GM21360 (cell line): Measurements from ENCODE around the gene ANTKMT.

ENCODE experiments used
- ATAC-seq: cut with Tn5 transposase; IDR thresholded peaks from one replicate; pipeline ENCODE4 v1.9.1; 2021; ENCODE audit warnings: mild to moderate bottlenecking, moderate library complexity; ENCODE audit not compliant: unreplicated experiment

ANTKMT gene

DNA sequence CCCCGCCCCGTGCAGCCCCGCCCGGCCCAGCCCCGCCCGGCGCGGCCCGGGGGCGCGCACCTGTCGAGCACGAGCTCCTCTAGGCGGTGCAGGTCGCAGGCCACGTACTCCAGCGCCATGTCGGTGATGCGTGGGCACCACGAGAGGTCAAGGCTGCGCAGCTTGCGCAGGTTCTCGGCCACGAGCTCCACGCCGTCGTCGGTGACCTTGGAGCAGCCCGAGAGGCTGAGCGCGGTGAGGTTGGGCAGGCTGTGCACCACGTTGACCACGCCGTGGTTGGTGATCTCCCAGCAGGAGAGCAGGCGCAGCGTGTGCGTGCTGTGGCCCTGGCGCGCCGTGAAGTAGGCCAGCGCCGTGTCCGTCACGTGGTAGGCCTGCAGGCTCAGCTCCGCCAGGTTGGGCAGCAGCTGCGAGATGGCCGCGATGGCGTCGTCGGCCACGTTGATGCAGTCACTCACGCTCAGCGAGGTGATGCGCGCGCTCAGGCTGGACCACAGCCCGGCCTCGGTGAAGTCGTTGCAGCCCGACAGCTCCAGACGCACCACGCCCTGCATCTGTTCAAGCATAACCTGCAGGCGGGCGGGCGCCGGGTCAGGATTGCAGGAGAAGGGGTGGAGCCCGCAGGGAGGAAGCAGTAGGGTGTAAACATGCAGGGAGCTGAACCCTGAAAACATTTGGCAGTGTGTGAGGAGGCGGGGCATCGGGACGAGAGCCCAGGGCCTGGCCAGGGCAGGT is 25.4 kb upstream of the ANTKMT start:
- no peak for ATAC-seq

DNA sequence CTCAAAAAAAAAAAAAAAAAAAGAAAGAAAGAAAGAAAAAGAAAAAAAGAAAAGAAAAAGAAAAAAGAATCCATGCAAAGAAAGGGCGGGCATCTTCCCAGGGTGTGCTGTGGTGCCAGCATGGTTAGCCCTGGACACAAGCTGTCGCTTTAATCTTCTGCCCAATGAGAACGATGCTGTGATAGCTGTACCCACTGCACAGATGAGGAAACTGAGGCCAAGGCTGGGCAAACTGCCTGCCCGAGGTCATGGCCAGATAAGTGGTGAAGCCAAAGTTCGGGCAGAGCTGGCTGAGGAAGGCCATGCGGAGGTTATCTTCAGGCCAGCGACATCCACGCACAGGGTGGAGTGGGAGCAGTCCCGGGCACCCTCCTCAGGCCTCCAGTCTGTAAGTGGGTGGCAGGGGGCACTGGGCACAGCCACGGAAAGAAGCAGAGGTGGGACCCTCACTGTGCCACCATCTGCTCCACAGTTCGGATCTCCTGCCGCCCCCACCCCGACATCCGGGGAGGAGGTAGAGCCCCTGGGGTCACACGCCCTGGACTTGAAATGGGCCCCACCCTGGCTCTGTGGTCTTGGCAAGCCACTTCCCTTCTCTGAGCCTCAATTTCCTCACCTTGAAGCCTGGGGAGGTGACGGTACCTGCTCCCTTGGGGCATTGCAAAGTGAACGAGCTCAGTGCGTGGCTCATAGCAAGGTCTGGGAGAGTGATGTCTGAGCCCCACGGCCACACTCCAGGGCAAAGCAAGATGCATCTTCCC is 21.9 kb upstream of the ANTKMT start:
- no peak for ATAC-seq

DNA sequence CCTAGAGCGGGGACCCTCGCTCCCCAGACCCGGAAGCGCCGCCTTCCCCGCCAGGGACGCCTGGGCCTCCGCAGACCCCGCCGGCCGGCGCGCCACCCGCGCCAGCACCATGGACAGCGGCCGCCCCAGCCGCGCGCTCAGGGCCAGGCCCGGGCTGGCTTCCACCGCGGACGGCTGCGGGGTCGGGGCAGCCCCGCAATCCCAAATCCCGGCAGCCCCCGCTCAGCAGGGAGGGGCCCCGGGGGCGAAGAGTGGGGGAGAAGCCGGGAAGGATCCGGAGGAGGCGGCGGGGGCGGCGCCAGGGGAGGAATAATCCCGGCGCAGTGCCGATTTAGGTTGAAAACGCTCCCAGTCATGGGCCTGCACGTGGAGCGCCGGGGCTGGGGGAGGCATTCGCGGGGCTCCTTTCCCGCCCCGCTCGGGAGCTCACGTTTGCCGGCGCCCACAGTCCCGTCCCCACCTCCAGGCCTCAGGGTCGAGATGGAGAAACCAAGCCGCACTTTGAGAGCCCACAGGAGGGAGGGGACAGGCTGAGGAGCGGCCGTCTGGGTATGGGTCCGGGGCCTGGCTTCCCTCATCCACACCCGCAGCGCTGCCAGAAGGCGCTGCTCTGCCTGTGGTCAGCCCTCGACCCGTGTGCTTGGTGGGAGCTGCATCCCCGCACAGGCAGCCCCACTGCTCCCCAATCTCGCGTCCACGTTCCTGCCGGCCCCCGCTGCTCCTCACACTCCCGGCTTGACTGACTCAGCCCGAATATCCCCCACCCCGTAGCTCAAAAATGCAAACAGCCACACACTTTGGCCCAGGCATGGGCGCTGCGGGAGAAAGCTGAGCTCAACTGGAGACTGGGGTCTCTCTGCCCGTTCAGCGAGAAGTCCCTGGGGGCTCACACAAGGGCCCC is 20.0 kb upstream of the ANTKMT start:
- no peak for ATAC-seq

DNA sequence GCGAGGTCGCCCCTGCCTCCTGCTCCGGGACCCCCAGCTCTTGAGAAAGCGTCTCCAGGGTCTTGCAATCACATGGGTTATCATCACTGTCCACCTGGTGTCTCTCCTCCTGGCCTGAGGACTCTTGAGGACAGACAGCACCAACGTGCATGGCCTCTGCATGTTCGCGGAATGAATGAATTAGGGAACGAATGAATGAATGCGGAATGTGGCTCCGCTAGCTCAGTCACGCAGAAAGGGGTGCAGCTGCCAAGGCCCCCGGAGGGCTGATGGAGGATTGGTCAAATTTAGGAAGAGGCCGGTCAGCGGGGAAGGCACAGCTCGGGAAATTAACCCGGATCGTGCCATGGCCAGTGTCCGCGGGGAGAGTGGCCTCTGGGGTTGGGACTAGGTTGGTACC is 18.6 kb upstream of the ANTKMT start:
- no peak for ATAC-seq

DNA sequence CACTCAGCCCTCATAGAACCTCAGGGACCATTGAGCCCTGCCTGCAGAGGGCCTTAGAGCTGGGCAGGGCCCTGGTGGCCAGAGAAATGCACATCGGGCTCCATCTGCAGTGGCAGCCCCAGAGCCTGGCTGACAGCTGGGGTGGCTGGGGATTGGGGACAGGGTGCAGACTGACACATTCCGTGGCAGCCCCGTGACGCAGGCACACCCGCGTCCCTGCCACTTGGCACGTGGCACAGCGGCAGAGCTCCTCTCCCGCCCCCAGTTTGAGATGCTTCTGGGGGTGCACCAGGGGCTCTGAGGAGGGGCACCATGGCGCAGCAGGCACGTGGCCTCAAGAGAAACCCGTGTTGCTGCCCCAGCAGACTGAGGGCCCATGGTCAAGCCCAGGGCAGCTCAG is 17.5 kb upstream of the ANTKMT start:
- ATAC-seq = no peak

DNA sequence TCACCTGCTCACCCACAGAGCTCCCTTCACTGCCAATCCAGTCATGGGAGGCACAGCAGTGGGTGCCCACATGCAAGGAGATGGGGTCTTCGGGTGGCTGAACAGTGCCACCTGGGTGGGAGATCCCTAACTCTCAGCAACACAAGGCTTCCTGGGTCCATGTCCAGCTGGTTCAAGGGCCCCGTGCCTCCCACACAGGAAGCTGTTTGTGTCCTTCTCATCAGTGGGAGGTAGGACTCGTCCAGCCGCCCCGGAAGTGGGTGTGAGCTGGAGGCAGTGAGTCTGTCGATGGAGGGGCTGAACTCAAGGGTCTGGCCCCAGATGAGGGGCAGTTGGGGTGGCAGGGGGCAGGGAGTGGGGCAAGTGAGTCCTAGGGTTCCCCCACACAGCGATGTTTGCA is 16.9 kb upstream of the ANTKMT start:
- no peak for ATAC-seq

DNA sequence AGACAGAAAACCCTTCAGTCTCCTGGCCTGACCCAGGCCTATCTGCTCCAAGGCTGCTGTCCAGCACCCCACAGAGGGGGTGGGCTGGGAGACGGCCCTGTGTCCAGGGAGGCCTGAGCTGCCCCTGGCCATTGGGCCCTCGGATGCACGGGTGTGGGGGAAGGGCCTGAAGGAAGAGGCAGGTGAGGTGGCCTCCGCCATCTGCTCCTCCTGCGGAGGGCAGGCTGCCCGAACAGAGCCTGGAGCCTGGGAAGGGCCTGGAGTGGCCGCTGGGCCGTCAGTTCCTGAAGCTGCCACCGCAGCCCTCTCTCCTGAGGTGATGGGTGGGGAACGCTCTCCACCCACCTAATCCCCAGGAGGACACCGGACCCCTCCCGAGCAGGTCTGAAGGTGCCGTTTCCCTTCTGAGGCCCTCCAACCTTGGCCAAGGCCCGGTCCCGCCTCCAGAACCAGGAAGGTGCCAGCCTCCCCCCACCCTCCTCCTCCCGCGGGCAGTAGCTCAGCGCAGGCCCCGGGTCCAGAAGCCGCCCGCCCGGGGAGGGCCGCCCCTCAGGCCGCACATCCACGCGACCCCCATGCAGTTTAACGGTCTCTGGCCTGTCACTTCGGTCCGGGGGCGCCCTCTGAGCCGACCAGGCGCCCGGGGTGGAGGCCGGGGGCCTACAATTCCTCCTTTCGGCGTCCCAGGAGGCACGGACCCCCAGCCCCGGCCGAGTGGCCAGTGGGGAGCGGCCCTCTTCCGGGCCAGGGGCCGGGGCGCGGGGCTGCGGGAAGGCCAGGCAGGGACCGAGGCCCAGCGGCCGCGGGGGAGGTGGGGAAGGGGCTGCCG is 16.2 kb upstream of the ANTKMT start:
- ATAC-seq = no peak

DNA sequence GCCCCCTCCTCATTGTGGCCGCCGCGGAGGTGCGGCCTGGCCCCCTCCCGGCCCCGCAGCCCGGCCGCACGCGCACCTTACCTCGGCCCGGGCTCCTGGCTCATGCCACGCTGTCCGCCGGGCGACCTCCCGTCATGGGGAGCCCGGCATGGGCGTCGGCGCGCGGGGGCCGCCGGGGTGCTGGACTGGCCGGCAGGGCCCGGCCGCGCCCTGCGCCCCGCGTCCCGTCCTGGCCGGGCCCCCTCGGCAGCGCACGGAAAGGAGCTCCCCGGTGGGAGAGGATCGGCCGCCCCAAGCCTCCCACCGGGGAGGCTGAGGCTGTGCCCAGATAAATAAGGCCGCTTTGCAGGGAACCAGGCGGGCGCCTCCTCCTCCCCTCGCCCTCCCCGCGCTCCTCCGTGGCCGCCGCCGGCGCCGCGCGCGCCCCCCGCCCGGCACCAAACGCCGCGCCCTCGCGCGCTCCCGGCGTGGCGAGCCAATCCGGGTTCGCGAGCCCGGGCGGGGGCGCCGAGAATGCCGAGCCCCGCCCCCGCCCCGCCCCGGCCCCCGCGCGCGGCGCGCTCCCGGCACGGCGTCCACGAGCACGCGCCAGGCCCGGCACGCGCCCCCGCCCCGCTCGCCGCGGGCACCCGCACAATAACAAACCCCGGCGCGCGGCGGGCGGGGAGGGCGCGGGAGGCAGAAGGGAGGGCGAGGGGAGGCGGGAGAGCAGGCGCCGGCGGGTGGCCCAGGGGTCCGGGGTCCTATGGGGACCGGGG is 15.3 kb upstream of the ANTKMT start, which contains the start of gene FBXL16:
Gene FBXL16, minus strand, starts transcription at position 371 of the 758 bp plus-strand sequence. CDS start 8,396 bp downstream, outside the sequence.
- ATAC-seq = no peak

DNA sequence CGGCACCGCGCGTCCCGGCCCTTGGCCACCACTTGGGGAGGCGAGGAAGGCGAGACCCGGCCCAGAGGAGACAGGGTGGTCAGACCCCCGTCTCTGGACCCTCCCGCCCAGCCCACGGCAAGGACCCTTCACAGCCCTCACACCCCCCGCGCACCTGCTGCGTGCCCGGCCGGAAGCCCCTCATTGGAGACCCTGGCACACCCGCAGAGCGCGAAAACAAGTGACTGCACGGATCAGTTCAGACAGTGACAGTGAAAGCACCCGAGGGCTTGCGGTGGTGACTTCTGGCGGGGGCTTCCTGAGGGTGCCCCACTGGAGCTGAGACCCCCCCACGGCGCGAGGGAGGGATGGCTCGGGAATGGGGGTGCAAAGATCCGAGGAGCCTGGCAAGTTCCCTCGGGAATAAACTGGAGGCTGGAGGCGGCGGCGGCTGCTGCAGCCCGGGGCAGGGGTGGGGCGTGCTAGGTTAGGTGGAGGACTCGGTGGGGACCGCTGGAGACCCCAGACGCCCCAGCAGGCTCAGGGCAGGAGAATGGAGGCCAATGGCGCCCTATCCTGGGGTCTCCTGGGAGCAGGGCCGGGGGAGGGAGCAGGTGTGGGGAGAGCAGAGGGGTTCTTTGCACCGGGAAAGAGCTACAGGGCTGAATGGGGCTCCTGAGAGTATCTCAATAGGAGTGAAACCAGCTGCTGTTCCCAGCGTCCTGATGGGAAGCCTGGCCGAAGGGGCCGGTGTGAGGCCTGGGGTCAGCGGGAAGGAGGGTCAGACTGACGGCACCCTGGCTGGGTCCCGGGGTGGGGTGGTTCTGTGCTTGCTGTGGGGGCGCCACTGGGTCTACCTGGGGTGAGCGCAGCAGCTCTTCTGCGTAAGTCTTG is 14.5 kb upstream of the ANTKMT start:
- ATAC-seq = no peak

DNA sequence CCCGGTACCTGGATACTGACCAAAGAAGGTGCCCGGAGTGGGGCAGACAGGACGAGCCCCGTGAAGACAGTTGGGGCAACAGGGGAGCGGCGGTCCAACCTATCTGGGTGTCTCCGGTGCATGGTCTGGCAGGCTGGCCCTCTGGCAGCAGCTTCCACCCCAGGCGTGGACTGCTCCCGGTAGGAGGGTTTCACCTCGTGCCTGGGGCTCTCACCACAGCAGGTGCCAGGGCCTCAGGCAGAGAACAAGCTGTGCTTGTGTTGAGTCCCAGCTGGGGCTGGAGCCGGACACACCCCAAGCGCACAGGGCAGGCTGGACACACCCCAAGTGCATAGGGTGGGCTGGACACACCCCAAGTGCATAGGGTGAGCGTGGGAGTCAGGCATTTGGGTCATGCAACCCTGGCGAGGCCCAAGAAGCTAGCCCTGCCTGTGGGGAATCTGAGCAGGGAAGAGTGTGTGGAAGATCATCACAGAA is 13.8 kb upstream of the ANTKMT start:
- ATAC-seq = no peak

DNA sequence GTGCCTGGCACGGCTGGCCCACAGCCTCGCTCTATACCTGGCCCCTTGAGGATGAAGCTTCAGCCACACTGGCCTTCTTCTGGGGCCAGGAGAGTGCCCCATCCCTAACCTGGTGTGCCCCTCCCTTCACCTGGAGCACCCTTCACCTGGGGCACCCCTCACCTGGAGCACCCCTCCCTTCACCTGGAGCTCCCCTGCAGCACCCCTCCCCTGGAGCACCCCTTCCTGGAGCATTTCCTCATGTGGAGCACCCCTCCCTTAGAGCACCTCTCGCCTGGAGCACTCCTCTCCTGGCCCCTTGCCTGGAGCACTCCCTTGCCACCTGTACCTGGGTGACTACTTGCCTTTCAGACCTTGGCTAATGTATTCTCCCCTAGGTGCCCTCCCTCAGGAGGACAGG is 12.9 kb upstream of the ANTKMT start:
- no peak for ATAC-seq

DNA sequence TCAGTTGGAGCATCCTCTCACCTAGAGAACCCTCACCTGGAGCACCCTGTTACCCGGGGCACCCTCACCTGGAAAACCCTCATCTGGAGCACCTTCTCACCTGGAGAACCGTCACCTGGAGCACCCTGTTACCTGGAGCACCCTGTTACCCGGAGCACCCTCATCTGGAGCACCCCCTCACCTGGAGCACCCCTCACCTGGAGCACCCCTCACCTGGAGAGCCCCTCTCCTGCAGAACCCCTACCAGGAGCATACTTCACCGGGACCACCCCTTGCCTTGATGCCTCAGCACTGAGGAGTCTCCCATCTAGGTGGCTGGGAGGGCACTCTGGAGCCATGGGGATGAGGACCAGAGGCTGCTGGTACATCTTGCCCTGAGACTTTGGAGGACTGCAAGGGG is 12.0 kb upstream of the ANTKMT start:
- ATAC-seq = no peak

DNA sequence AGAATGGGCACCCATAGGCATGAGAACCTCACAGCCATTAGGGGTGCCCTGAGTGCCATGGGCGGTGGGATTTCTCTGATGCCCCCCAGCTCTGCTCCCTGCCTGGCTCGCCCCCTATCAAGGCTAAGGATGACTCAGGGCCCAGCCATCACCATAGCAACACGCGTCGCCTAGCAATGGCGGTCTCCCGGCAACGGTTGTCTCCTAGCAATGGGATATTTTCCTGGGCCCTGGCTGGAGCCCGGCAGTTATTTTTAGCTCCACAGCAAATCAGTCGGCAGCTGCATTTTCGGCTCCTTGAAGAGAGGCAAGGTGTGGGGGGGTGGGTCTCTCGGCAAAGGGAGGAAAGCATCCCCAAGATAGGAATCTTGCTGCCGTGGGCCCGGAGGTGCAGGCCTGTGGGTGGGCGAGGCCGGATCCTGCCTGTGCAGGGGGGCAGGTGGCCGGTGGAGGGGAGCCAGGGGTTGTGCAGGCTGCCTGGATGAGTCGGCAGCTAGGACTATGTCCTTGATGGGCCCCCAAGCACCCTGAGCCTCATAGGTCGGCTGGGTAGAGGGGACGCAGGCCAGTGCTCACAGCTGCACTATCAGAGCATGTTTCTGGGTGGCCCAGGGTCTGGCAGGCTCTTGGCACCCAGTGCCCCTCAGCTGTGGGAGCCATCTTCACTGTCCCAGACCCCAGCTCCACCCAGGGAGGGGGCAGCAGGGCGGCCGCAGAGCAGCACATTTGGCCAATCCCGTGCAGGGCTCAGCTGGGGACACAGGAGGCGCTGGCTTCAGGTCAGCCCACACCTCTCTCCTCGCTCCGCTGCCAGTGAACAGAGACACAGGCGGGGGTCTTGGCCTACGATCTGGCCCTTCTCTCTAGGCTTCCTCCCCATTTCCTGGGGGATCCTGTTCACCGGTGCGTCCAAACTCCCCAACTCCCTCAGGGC is 11.1 kb upstream of the ANTKMT start:
- ATAC-seq = no peak

DNA sequence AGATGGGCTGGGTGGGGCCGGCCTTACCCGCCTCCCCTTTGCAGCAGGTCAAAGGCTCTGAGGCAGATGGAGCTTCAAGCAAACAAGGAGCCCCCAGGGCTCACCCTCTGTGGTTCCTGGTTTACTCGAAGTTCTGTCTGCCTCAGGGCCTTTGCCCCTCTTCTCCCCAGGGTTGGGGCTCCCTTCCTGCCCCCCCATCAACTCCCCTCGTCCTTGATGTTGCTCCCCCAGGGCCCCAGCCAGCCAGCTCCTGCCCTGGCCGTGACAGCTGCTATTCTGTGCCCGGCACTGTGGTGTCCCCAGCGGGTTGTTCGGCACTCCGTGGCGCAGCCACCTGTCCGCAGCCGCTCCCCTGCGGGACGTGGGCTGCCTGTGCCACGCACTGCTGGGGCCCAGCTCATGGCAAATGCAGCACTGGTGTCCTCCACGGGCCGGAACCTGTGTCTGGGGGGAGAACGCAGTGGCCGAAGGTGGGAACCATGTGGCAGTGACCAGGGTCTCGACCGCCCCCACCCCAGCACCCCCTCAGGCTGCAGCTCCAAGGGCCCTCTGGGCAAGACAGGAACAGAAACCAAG is 10.4 kb upstream of the ANTKMT start:
- ATAC-seq = no peak

DNA sequence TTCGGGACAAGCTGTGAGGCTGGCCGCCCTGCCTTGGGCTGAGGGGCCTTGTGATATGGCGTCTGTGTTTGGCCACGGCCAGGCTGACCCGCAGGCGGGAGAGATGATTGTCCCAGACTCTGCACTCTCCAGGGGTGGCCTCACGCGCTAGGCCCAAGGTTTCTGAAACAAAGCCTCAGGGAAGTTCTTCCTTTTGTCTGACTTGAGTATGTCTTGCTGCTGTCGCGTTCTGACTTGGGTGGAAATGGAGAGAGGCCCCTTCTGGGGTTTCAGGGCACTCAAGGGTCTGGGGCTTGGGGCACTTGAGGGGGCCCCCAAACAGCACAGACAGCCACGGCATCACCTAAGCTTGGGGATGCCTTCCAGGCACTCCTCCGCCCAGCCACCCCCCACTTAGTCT is 9.9 kb upstream of the ANTKMT start:
- no peak for ATAC-seq

DNA sequence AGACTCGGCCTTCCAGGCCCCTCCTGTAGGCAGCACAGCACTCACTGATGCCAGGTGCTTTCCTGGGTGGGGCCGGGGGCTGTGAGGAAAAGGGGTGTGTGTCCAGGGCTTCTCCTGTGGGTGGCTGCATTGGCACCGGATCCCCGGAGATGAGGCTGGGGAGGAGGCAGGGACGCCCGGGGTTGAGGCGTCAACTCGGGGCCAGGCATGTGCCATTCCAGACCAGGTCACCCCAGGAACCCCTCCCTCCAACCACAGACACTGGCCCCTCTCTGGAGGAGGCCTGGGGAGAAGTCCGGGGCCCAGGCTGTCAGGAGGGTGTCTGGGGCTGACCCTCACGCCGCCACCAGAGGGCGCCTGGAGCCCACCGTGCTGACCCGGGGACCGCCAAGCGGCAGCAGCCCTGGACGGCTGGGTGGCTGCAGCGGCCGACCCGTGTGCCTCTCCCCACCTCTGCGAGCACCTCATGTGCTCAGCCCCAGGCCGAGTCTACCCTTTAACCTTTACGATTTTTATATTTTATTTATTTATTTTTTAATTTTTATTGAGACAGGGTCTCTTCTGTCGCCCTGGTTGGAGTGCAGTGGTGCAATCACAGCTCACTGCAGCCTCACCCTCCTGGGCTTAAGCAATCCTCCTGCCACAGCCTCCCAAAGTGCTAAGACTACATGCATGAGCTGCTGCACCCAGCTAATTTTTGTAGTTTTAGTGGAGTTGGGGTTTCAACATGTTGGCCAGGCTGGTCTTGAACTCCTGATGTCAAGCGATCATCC is 9.2 kb upstream of the ANTKMT start:
- ATAC-seq = no peak
